D341Med (cell line): ENCODE results near the gene DCX.

Source experiments
- DNase-seq: peaks from one replicate; pipeline ENCODE4 v3.0.0; 2012; ENCODE audit warnings: low spot score

Gene DCX

DNA sequence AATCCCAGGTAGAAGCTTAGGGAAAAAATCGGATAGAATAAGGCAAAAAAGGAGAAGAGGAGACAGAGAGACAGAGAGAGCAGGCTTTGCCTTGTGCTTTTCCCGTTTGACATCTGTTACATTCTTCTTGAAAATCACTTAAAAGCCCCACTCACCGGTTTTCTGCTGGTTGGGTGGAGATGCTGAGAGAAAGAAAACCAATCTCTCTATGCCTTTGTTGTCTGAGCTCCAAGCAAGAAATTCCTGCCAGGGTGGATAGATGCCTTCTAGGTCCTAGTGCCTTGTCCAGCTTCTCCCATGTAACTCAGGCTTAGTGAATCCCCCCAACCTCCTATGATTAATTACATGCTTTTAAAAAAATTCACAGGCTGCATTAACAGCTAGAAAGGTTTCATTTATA, at the start of gene DCX:
Gene DCX, minus strand, starts transcription at position 210 of the 400 bp plus-strand sequence. CDS start 1,794 bp downstream, outside the sequence.
- DNase-seq: no peak

DNA sequence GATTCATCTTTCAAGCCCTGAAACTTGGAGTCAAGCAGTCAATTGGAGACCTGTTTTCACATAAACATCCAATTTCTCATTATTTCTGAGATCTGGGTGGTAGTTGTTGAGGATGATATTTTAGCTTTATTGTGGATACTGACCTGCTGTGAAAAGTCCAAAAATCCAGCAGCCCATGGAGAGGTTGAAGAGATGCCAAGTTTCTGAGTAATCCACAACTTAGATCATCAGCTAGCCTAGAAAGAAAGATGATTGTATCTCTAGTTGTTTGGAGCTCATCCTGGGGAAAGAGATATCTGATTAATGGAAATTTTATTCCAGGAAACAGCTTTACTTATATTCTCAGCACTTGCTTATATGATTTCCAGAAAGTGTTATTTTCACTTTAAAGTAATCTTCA, 48.6 kb upstream of the DCX start:
- no peak for DNase-seq

DNA sequence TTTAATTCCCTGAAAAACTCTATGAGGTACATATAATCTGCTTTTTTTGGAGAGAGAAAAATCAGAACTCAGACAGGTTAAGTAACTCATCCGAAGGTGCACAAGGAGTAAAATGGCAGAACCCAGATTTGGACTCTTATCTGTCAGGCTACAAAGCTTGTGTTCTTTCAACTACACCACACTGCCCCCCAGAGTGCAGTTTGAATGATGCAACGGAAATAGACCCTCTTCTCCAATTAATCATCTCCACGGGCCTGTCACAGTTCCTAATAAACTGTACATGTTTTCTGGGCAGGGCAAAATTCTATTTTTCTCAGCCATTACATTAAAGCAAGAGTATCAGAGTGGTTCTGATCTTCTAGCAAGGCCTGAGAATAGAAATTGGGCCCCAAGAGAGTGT, 35.3 kb upstream of the DCX start:
- DNase-seq: peak; percentile 40

DNA sequence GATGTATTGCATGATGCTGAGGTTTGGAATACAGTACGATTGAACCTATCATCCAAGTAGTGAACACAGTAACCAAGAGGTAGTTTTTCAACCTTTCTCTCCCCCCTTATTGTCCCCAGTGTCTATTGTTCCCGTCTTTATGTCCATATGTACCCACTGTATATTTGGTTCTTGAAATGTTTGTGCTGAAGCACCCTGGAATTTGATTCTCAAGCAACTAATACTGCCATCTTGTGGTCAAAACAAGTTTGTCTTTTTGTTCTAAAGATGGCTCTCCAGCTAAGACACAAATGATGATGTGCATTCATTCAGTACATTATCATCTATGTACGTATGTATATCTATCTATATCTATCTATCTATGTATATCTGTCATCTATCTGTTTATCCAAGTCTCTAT, 33.5 kb upstream of the DCX start:
- peak; percentile 27 for DNase-seq

DNA sequence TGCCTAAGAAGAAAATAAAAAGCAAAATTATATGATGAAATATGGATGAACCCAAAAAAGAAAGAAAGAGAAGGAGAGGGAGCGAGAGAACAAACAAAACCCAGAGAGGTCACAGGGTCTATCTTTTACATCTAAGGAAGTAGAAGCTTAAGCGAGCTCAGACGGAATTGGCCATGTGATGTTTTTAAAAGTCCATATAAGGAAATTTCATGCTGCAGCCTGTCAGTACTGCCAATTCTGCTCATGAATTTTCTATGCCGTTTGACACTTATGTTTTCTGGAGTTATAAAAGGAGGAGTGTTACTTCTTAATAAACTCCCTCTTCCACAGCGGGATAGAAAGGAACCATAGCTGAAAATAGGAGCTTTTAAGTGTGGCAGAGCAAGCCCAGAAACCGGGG, 32.9 kb upstream of the DCX start:
- no peak for DNase-seq

DNA sequence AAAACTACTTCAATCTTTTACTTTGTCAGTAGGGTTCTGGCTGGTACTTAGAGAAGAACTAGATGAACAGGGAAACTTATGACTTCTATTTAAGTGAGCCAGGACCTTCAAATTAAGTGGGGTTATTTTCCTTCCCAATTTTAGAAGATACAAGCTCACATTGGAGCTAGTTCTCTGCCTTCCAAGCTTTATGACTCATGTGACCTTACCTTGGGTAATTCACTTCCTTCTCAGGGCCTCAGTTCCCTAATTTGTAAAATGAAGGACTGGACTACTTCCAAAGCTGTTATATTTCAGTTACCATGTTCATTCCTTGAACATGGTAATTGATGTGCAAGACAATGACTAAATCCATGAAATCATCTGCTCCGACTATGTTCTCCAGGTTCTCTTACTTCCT, 32.0 kb upstream of the DCX start:
- DNase-seq: no peak

DNA sequence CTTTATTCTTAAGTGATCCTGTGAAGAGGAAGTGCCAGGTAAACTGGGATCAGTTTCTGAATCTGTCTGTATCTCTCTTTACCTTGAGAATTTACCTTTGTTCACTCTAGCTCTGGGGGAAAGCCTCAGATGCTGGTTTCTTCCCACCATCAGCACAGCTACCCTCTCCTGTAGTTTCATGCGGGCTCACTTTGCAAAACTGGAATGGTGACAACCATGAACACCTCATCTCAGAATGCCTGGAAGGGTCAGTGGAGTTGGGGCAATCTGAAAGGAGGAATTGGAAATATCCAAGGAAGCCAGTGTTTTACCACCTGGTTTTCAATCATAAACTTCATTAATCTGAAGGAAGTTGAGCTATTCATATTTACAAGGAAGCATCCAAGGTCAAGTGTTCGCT, 30.8 kb upstream of the DCX start:
- DNase-seq: no peak

DNA sequence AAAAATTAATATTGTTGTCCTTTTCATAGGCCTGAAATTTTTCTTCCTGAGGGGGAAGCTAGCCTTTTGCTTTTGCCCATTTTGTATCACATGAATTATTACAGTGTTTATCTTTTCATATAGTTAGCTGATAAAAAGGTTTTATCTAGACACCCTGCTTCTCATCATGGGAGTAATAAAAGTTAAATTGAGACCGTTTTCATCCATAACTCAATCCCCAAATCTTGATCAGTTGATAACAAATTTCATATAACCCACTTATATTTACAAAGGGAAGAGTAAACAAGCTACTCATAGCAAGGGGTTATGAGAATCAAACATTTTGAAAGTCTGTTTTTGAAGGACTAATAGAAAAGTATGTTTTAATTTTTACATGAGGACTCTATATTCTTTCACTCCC, 23.5 kb upstream of the DCX start:
- DNase-seq: no peak

DNA sequence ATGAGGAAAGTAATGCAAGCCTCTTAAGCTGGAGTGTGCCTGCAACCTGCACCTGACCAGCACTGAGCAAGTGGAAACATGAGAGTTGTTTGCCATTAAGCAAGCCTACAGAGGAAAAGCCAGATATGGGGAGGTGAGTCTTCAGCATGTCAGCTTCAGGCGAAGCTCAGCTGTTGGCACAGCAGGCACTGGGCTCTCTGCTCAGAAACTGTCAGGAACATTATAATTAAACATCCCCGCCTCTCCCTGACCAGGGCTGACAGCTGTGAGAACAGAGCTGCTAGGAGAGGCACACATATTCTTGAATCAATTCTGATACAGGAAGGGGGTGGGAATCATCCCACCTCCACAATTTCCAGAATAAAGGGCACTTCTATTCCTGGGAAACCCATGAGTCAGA, 19.0 kb upstream of the DCX start:
- no peak for DNase-seq

DNA sequence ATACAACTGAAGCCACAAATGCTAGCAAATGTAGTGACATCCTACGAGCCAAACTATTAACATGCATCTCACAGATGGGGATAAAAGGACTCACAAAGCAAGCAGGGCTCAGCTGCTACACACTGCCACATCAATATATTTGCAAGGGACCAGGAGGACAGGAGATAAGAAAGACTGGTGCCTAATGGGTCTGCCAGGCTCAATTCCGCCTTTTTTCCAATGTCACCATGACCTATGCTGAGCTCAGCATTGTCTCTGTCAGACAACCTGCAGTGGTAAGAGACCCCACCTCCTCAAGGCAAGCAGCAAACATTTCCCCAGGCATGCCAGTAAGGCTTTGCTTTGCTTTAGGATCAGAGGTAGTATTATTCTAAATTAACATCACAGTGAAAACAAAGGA, 435 bp downstream of the DCX start:
- no peak for DNase-seq

DNA sequence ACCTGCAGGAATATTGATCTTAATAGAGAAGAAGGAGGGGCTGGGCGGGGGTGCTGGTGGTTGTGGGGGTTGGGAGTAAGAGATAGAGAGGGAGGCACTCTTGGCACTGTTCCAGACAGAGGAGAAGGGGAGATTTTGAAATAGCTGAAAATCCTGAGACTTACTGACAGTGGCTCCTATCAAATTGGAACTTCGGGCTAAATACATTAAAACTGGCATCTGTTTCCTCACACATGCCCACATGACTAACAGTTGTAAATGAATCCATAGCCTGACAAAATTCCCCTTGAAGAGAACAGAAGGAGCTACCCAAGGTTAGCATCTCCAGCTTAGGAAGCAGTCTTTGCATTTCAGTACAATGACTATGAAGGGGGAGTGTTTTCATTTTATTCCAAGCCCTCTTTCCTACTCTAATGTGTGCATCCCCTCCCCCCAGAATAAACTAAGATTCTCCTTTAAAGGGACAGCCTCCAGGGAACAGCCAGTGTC, 1.4 kb downstream of the DCX start:
- DNase-seq: no peak

DNA sequence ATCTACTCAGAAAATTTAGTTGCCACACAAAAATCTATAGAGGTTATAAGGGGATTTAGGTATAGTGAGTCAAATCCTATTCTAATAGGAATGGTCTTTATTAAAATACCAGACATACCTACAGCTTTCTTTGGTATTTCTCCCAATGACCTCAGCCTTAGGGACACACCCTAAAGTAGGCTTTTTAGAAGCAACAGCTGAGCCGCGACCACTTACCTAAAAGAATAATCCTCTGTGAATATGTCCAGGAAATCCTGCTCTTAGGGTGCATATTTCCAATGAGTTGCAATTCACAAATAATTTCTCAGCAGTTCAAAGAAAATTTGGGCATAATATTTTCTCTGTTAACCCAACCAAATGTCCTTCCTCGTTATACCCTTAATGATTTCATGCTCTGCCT, 2.7 kb downstream of the DCX start:
- no peak for DNase-seq

DNA sequence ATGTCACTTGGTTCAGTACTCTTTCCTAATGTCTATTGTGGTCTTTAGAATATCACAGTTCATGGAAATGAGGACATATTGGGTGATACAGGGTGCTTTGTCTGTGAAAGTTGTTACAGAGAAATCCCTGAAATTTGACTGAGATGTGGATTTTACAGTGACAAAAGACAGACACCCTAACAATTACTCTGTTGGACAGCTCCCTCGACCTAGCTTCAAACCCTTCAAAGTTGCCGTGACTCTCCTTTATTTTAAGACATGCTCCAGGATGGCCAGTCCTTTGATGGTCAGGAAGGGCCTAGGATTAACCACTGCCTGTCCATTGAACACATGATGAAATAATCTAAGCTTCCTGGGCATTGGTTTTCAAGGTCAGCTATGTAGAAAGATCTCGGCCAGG, 4.0 kb downstream of the DCX start:
- no peak for DNase-seq

DNA sequence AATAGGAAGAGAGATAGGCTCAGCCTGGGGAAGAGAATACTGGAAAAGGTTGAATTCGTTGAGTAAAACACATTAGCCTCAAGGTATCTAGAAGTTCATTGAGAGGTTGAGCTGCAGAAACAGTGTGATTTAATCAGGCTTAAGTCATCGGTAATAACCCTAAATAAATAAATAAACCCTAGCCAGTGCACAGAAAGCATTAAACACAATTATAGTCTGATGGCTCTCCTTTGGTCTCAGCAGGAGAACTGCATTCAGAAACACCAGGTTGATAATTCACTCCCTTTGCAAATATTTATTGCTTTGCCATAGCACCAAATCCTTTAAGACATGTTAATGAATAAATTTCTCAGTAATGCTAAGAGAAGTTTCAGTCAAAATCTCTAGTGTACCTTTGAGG, 9.6 kb downstream of the DCX start:
- DNase-seq: no peak

DNA sequence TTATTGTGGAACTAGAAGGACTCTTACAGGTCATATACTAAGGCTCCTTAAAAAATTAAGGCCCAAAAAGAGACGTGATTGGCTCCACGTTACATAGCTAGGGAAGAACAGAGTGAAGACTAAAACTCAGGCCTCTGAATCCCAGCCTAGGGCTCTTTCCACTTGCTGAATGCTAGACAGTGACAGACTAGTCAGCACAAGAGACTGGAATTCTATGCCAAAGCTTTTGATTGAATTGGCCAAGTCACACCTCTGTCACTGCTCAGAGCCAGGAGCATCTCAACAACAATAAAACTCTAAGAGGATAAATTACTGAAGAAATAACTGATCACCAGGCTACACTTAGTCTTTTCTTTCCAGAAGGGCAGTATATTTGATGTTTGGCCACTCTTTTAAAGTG, 16.8 kb downstream of the DCX start:
- DNase-seq: no peak

DNA sequence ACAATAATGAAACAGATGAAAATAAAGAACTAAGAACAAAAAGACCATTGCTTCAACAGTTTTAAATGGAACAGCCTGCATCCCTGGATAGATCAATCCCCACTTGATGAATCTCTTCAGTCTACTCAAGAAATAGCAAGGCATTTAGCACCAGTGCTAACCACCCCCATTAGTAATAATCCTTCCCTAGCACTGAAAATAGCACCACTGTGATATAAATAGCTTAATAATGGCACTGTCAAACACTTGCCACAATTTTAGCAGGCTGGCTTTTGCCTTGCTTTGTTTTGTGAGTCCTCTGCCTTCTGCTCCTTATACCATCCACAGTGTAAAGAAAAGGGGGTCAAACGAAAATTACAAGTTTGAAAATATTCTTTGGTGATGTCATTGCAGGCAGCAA, 17.4 kb downstream of the DCX start:
- no peak for DNase-seq

DNA sequence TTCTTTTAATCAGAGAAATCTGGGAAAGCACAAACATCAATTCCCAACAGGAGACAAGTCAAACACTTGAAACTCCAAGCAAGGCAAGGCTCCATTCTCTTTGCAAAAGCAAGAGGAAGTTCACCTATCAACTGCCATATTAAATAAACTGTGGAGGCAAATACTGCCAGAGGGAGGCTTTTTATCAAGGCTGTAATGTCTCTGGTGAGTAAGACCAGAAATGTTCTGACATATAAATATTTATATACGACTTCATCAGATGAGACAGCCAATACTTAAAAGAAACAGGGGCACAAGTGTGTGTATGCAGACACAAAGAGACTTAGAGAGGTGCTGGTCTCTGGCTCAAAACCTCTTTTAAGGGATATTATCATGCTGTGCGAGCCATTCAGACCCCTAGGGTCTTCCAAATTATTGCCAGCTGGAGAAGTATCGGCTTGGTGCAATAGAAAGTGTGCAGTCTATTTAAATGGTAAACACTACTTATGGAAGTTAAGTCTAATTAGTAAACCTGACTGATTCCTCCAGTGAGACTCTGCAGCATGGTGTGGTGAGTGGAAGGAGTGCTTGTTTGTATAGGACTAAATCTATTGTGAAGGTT, 24.4 kb downstream of the DCX start:
- no peak for DNase-seq

DNA sequence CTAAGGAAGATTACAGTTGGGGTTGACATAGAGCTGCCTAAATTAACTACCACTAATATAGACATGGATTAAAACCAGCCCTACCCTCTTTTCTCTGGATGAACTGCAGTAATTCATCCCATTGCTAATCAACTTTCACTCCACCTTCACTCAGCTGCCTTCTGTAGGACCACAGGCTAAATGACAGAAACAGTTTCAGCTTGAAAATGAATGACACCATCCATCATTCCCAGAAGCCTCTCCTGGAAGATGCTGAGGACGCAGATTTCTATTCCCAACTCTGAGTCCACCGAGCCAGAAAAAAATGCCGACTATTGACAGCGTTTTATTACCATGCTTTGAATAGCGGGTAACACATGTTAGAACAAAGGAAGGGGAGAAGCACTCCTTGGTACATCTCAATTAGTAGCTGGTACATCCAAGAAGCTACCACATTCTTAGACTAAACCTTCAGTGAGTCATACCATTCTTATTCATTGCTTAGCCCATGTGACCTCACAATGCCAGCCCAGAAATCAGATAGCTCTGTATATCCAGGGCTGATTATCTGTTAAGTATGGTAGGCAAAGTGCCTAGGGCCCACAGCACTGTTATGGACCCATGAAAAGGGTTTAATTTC, 25.3 kb downstream of the DCX start:
- DNase-seq: no peak

DNA sequence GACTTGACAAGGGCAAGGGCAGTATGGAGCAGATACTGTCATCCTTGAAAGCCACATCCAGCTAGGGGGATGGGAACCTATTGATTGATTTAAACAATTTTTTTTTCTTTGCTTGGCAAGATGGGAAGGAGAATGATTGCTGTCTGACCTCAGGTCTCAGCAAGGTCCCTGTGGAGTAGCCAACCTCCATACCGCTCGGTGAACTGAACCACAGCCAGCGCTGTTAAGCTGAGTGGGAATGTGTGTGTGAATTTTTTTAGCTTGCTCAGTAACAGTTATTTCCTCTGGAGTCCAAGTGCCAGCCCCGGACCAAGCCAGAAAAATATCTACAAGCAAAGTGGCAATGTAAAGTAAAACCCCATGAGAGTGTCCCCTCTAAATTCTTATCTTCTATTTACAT, 25.9 kb downstream of the DCX start:
- no peak for DNase-seq

DNA sequence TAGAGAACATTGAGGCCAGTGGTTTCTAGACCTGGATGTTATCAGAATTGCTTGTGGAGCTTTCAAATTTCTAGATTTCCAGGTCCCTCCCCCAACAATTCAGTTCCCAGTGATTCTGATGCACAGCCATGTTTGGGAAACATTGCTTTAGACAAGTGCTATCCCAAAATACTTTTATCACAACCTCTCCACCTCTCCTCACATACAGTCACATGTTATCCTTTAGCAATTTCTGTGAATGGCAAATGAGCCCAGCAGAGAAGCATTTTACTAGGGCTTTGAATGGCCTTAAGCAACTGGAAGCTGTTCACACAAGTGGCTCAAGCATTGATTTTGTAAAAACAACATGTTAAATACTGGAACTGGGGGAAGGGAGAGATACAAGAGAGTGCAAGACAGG, 29.7 kb downstream of the DCX start:
- DNase-seq: no peak

DNA sequence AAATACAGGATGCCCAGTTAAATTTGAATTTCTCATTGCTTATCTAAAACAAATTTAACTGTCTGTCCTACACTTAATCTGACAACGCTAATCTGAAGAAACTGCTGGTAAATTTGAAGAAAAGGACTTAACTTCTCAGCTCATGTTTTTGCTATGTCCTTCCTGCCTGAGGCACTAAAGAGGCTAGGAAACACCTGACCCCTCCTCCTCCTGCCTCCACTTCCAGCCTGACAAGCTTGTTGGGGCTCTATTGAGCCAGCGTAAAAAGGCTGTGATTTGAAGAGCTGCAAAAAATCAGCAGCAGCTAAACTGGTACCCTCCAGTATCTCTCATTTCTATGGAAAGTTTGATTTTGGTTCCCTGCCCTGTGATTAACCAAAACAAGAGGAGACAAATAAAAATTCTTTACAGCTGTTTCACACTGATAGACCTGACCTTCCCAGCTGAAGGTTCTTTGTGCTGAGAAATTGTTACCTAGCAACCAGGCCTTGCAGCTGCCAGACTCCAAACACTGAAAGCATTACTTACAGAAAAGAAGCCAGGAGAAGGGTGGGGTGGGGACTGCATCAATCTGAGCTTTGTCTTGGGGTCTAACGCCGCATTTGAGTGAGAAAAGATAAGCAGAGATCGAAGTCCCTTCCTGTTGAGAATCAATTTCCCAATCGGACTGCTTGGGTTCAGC, 35.0 kb downstream of the DCX start:
- DNase-seq: no peak

DNA sequence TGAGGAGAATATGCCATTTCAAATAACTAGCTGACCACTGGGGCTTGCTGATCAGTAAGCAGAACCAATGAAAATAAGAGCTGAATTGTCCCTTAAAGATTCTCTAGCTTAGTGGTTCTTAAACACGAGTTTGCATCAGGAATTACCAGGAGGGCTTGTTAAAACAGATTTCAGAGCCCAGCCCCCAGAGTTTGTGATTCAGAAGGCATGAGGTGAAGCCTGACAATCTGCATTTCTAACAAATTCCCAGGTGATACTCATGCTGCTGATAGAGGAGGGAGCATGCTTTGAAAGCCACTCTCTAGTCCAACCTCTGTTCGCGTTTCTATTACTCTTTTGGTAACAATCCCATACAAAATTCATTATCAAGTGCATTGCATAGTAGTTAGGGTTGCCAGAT, 35.5 kb downstream of the DCX start:
- no peak for DNase-seq

DNA sequence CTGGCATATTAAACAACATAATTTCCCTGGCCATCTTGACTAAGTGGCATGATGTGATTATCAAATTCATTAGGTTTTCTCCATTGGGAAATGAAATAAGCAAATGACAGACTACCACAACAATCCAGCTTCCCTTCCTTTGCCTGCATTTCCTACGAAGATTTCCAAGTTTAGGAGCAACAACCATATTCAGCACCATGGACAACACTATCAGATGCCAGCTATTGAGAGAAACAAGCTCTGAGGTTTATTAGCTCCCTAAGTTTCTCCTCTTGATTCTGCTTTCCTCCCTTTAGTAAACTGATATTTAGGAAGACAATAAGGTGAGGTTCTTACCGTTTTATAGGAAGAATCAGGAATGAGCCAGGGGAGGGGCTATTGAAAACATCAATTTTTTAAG, 36.2 kb downstream of the DCX start:
- DNase-seq: no peak

DNA sequence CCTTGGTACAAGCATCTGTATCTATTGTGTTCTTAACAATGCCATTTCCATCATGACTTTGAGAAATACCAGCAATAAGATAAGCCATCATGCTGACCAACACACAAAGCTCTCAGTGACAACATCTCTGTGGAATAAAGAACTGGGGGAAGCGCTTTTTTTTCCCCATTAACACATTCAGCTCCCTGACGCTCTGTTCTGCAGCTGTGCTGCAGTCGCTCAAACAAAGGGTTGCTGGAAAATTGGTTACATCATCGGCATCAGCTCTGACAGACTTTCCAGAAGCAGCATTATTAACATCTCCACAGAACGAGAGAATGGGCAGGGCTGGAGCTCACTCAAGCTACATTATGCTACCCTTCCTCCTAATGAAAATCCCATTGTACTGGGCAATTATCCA, 39.9 kb downstream of the DCX start:
- DNase-seq: no peak
